WTC11 (cell line): ENCODE results near the gene NLN. TPM values are rescaled to one million over a fixed set of nuclear protein-coding genes. Genes with fewer than 3 reads are reported as not detected.
"Not testable (repeated sequence)": the region's sequence is repeated elsewhere in the genome, so short reads cannot be mapped to it uniquely, and the experiment has no call there.

Experiments
- ATAC-seq: fragments of 200-7000 bp; cut with Tn5 transposase; 2 replicates; pipeline ENCODE4 v1.10.0; 2021; ENCODE audit warnings: mild to moderate bottlenecking, moderate library complexity
- CTCF ChIA-PET: fragments of 300-600 bp; sonication (Branson Sonifier 250); formaldehyde crosslinking; loops from one replicate; lab custom pipeline; 2021; ENCODE audit warnings: antibody characterized with exemption; lab: Charles Lee
- POLR2A ChIA-PET: fragments of 350-600 bp; sonication (Branson Sonifier 250); formaldehyde crosslinking; loops from one replicate; lab custom pipeline; 2021; ENCODE audit warnings: antibody characterized with exemption; lab: Charles Lee
- DNase-seq: peaks from one replicate; pipeline ENCODE4 v3.0.0; 2021; ENCODE audit warnings: low spot score
- H3K27ac Mint-ChIP-seq: 2 replicates; pipeline ENCODE4 v1.8.0; 2021; ENCODE audit warnings: mixed read lengths
- H3K27me3 Mint-ChIP-seq: 2 replicates; pipeline ENCODE4 v1.8.0; 2021; ENCODE audit warnings: low read depth, mild to moderate bottlenecking, moderate library complexity, mixed read lengths
- H3K36me3 Mint-ChIP-seq: 2 replicates; pipeline ENCODE4 v1.8.0; 2021; ENCODE audit warnings: mixed read lengths
- H3K4me1 Mint-ChIP-seq: 2 replicates; pipeline ENCODE4 v1.8.0; 2022; ENCODE audit warnings: mixed read lengths
- H3K4me3 Mint-ChIP-seq: 2 replicates; pipeline ENCODE4 v1.8.0; 2021; ENCODE audit warnings: mild to moderate bottlenecking, moderate library complexity, mixed read lengths
- H3K9me3 Mint-ChIP-seq: 2 replicates; pipeline ENCODE4 v1.8.0; 2021; ENCODE audit warnings: mixed read lengths
- ATF6 ChIP-seq: sonication (generic); formaldehyde crosslinking; IDR thresholded peaks from 2 replicates; pipeline ENCODE4 v1.8.1; 2023; ENCODE audit warnings: mild to moderate bottlenecking, missing genetic modification reagents
- CTCF ChIP-seq: fragments of 200-600 bp; IDR thresholded peaks from 2 replicates; pipeline ENCODE4 v1.8.0; 2022; ENCODE audit warnings: antibody characterized with exemption
- E2F1 ChIP-seq: sonication (generic); formaldehyde crosslinking; IDR thresholded peaks from 2 replicates; pipeline ENCODE4 v1.8.0; 2022; ENCODE audit warnings: mild to moderate bottlenecking, missing genetic modification reagents
- ETV6 ChIP-seq: sonication (generic); formaldehyde crosslinking; IDR thresholded peaks from 2 replicates; pipeline ENCODE4 v1.8.1; 2022; ENCODE audit warnings: mild to moderate bottlenecking, missing genetic modification reagents
- GABPB1 ChIP-seq: sonication (generic); formaldehyde crosslinking; IDR thresholded peaks from 2 replicates; pipeline ENCODE4 v1.8.1; 2023; ENCODE audit warnings: mild to moderate bottlenecking, missing genetic modification reagents
- GRHL2 ChIP-seq: fragments of 250-450 bp; sonication (Bioruptor Pico); IDR thresholded peaks from 2 replicates; pipeline ENCODE4 v1.8.0; 2022; ENCODE audit warnings: mild to moderate bottlenecking, moderate library complexity; ENCODE audit not compliant: insufficient replicate concordance, severe bottlenecking
- GTF2I ChIP-seq: fragments of 250-450 bp; sonication (Bioruptor Pico); conservative IDR thresholded peaks from 2 replicates; pipeline ENCODE4 v1.4.0; 2021; ENCODE audit warnings: mild to moderate bottlenecking
- HMGA2 ChIP-seq: fragments of 250-450 bp; sonication (Bioruptor Pico); IDR thresholded peaks from 2 replicates; pipeline ENCODE4 v1.4.0; 2021; ENCODE audit warnings: mild to moderate bottlenecking, moderate library complexity
- IRF2 ChIP-seq: sonication (generic); formaldehyde crosslinking; IDR thresholded peaks from 2 replicates; pipeline ENCODE4 v1.8.0; 2022; ENCODE audit warnings: low read depth, missing genetic modification reagents, borderline replicate concordance
- JUN ChIP-seq: sonication (generic); formaldehyde crosslinking; IDR thresholded peaks from 2 replicates; pipeline ENCODE4 v1.8.0; 2023; ENCODE audit warnings: mild to moderate bottlenecking, missing genetic modification reagents
- MXD4 ChIP-seq: fragments of 250-450 bp; sonication (Bioruptor Pico); IDR thresholded peaks from 2 replicates; pipeline ENCODE4 v1.8.0; 2021; ENCODE audit warnings: mild to moderate bottlenecking, moderate library complexity, borderline replicate concordance
- NFATC4 ChIP-seq: fragments of 250-450 bp; sonication (Bioruptor Pico); IDR thresholded peaks from 2 replicates; pipeline ENCODE4 v1.9.0; 2021; ENCODE audit warnings: mild to moderate bottlenecking
- SMAD4 ChIP-seq: sonication (generic); formaldehyde crosslinking; IDR thresholded peaks from 2 replicates; pipeline ENCODE4 v1.8.0; 2022; ENCODE audit warnings: mild to moderate bottlenecking, missing genetic modification reagents
- USF1 ChIP-seq: sonication (generic); formaldehyde crosslinking; IDR thresholded peaks from 2 replicates; pipeline ENCODE4 v1.8.0; 2022; ENCODE audit warnings: mild to moderate bottlenecking, missing genetic modification reagents
- ZBTB43 ChIP-seq: sonication (generic); formaldehyde crosslinking; IDR thresholded peaks from 2 replicates; pipeline ENCODE4 v1.8.1; 2023; ENCODE audit warnings: mild to moderate bottlenecking, missing genetic modification reagents
- ZMAT4 ChIP-seq: fragments of 250-450 bp; sonication (Bioruptor Pico); IDR thresholded peaks from 2 replicates; pipeline ENCODE4 v1.9.0; 2021; ENCODE audit warnings: mild to moderate bottlenecking
- ZNF232 ChIP-seq: sonication (generic); formaldehyde crosslinking; IDR thresholded peaks from 2 replicates; pipeline ENCODE4 v1.8.0; 2022; ENCODE audit warnings: mild to moderate bottlenecking, missing genetic modification reagents
- ZNF396 ChIP-seq: fragments of 250-450 bp; sonication (Bioruptor Pico); IDR thresholded peaks from 2 replicates; pipeline ENCODE4 v1.8.0; 2021; ENCODE audit warnings: mild to moderate bottlenecking, moderate library complexity, borderline replicate concordance
- ZNF425 ChIP-seq: fragments of 250-450 bp; sonication (Bioruptor Pico); conservative IDR thresholded peaks from 2 replicates; pipeline ENCODE4 v1.9.0; 2021; ENCODE audit warnings: mild to moderate bottlenecking
- total RNA-seq: library from RNA; stranded (reverse); gene quantifications from 3 replicates; pipeline ENCODE4 v1.2.3, GENCODE V29; 2021

The NLN gene
- total RNA-seq, 1 experiment from 2014 or later, result 163 TPM

- no peak for TF ChIP-seq ZMAT4 (CRISPR knock-in tag)
These were observed 47.5 kb downstream of the NLN start (continued) for GRCh38 chr5:65769539-65769938.

- Mint-ChIP-seq H3K36me3 (peaks cover 27% of the 10 kb centered on the region), H3K27me3 (no peaks in the 10 kb centered on the region), H3K9me3 (peaks cover 10% of the 10 kb centered on the region), H3K27ac (no peak overlapping the region), H3K4me3 (no peak overlapping the region), H3K4me1 (peaks cover 14% of the 10 kb centered on the region)
- ChIA-PET CTCF (interaction anchor here (0.6 kb wide), 1 partner anchor 736 kb away, joined by 3 read pairs; no protein-coding TSS in a partner anchor), POLR2A (no interaction called here)
- TF ChIP-seq SMAD4, result no peak
- DNase-seq (no peak), ATAC-seq (no peak)
These were observed 49.3 kb downstream of the NLN start for GRCh38 chr5:65771266-65771665.

GRCh38 chr5:65772963-65773362 is 51.0 kb downstream of the NLN start:
- ATAC-seq, H3K9me3 Mint-ChIP-seq, H3K4me3 Mint-ChIP-seq, H3K27ac Mint-ChIP-seq, H3K27me3 Mint-ChIP-seq, H3K4me1 Mint-ChIP-seq, POLR2A ChIA-PET, DNase-seq: not testable (repeated sequence)
- H3K36me3 Mint-ChIP-seq, result peaks cover 13% of the 10 kb centered on the region
- CTCF ChIA-PET, result interaction anchor here (0.7 kb wide), 1 partner anchor 107 kb away, joined by 4 read pairs; no protein-coding TSS in a partner anchor

- ChIA-PET POLR2A (no interaction called here), CTCF (interaction anchor here (0.6 kb wide), 1 partner anchor 397 kb away, joined by 3 read pairs; no protein-coding TSS in a partner anchor)
- H3K27me3 Mint-ChIP-seq, result no peaks in the 10 kb centered on the region
- peaks cover 20% of the 10 kb centered on the region for H3K36me3 Mint-ChIP-seq
- ATAC-seq (no peak), DNase-seq (no peak)
- no peak overlapping the region for H3K4me3 Mint-ChIP-seq
- no peaks in the 10 kb centered on the region for H3K4me1 Mint-ChIP-seq
- TF ChIP-seq MXD4 (no peak), JUN (no peak), HMGA2 (no peak)
- H3K27ac Mint-ChIP-seq, result no peak overlapping the region
- H3K9me3 Mint-ChIP-seq, result no peaks in the 10 kb centered on the region
These were observed 52.3 kb downstream of the NLN start for GRCh38 chr5:65774346-65774745.

GRCh38 chr5:65775476-65775875 is 53.5 kb downstream of the NLN start:
- H3K9me3 Mint-ChIP-seq, result no peaks in the 10 kb centered on the region
- no peak overlapping the region for H3K4me3 Mint-ChIP-seq
- H3K36me3 Mint-ChIP-seq, result peaks cover 29% of the 10 kb centered on the region
- no peaks in the 10 kb centered on the region for H3K27me3 Mint-ChIP-seq
- ATAC-seq (no peak), DNase-seq (no peak)
- no peaks in the 10 kb centered on the region for H3K4me1 Mint-ChIP-seq
- POLR2A ChIA-PET, result interaction anchor here (0.6 kb wide), 1 partner anchor 89 kb away, joined by 4 read pairs; no protein-coding TSS in a partner anchor
- CTCF ChIA-PET, result no interaction called here
- no peak for TF ChIP-seq GTF2I (CRISPR knock-in tag)
- no peak for TF ChIP-seq ZNF232 (CRISPR knock-in tag)
- no peak for TF ChIP-seq ATF6 (CRISPR knock-in tag)
- no peak for TF ChIP-seq ZNF396
- TF ChIP-seq GABPB1 (CRISPR knock-in tag), result no peak
- TF ChIP-seq ETV6 (CRISPR knock-in tag), result no peak
- TF ChIP-seq IRF2 (CRISPR knock-in tag), result no peak
- TF ChIP-seq ZNF425, result no peak
- TF ChIP-seq E2F1 (CRISPR knock-in tag), result no peak
- TF ChIP-seq NFATC4, result no peak
- TF ChIP-seq CTCF, result no peak
- TF ChIP-seq USF1 (CRISPR knock-in tag), result no peak
- TF ChIP-seq ZBTB43, result no peak
- no peak for TF ChIP-seq GRHL2 (CRISPR knock-in tag)
- H3K27ac Mint-ChIP-seq, result no peak overlapping the region
